VCaP (cell line): Measurements from ENCODE around the gene BCR.

Source experiments
- H3K27ac ChIP-seq: fragments of 450-650 bp; 2 replicates; pipeline ENCODE4 v1.5.1; 2017
- TF ChIP-seq, protein P1 (sequence below): fragments of 450-650 bp; conservative IDR thresholded peaks from 2 replicates; pipeline ENCODE4 v1.5.1; 2017; ENCODE audit warnings: mild to moderate bottlenecking, moderate library complexity

BCR gene

DNA sequence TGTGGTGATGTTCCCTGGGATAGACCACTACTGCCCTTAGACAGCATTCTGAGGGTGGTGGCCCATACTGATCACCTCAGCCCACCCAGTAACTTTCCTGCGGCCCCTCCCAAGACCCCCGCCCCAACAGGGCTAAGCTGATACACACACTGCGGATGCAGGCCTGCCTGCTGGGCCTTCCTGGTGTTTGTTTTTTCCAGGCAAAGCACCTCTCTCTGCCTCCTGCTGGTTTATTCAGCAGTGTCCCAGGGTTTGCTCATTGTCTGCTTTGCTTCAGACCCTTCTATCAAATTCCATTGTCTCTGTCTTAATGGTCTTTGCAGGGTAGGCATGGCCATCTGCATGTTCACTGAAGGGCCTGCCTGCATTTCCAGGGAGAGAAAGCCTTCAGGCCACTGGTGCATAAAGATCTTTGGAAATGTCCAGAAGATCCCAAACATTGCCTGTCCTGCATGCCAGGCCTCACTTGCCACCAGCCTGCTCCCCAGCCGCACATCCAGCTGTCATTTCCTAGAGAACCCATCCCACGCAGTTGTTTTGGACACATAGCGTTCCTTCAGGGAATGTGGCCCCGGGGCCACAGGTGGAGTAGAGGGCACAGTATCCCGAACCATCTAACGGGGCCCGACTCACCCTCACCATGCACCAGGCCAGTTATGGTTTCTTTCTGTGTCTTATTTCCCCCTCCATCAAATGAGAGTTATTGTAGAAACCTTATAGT lies 50.2 kb downstream of the BCR start:
- no peak overlapping the region for H3K27ac ChIP-seq
- TF ChIP-seq, protein P1, sequence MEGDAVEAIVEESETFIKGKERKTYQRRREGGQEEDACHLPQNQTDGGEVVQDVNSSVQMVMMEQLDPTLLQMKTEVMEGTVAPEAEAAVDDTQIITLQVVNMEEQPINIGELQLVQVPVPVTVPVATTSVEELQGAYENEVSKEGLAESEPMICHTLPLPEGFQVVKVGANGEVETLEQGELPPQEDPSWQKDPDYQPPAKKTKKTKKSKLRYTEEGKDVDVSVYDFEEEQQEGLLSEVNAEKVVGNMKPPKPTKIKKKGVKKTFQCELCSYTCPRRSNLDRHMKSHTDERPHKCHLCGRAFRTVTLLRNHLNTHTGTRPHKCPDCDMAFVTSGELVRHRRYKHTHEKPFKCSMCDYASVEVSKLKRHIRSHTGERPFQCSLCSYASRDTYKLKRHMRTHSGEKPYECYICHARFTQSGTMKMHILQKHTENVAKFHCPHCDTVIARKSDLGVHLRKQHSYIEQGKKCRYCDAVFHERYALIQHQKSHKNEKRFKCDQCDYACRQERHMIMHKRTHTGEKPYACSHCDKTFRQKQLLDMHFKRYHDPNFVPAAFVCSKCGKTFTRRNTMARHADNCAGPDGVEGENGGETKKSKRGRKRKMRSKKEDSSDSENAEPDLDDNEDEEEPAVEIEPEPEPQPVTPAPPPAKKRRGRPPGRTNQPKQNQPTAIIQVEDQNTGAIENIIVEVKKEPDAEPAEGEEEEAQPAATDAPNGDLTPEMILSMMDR: no peak

DNA sequence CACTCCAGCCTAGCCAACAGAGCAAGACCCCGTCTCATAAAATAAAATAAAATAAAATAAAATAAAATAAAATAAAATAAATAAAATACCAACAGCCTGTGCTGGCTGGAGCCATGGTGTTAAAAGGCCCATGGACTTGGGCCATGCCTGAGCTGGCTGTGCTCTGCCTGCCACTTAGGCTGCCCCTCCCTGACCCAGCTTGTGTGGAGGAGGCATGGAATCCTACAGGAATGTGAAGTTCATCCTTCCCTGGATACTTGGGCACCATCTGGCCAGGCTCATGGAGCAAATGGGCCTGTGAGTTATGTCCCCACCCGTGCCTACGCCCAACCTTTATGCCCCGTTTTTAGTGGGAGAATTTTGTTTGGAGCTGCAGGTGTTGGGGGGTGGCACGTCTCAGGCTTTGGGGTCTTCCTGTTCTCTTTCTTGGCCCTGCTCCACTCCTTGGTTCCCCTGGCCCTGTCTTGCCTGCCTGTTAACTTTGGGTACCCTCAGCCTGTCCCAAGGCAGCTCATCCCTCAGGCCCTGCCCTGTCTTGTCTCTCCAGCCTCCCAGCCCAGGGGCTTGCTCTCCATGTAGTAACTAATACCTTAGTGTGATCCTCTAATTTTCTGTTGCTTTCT lies 51.3 kb downstream of the BCR start:
- no peak overlapping the region for H3K27ac ChIP-seq

DNA sequence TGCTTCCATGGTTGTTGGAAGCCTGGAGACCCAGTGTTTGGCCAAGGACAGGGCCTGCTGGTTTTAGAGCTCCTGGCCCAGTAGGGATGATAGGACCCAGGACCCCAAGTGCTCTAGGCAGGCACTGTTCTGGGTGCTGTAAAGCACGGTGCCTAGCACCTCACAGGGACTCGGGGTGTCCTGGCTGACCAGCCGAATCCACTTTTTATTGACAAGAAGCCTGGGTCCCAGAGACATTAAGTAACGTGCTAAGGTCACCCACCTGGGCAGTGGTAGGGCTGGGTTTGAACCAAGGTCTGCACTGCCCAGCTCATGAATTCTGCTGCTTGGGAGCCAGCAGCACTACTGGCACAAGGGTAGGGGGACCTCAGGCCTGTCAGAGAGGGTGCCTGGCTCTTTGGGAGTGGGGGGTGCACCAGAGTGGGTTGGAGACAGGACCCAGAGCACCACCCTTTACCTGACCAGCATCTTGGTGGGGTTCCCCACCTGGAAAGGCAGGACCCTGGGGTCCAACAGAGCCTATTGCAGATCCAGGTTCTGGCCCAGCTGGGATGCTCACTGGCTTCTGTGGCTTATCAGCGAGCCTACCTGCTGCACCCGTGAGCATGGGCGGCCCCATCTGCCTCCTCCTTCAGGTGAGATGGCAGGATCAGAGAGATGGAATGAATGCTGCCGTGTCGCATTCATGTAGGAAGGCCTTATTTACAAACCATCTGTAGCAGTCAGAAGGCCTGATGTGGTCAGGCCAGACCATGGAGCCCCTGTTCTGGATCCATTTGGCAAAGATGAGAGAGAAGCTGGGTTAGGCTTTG lies 52.0 kb downstream of the BCR start:
- TF ChIP-seq, protein P1: no peak
- H3K27ac ChIP-seq: no peak overlapping the region

More for the DNA sequence above, 51.3 kb downstream of the BCR start:
- TF ChIP-seq, protein P1: no peak

DNA sequence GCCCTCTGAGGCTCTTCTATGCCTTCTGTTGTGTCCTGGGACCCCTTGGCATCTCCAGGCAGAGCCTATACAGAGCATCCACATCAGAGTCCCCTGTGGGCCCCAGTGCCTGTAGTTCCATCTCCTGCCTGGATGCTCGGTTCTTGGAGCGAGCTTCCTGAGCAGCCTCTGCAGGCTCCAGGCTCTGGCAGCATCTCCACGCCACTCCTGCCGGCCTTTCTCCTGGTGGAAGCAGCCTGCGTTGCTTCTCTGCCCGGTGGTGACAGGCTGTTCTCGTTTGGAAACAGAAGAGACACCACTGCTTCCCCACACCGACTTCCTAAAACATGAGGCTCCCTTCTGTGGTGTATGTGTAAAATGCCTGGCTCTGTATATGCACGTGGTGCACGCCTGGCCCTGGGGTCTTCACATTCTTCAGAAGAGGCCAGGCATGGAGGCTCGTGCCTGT lies 52.8 kb downstream of the BCR start:
- TF ChIP-seq, protein P1: no peak
- H3K27ac ChIP-seq: no peak overlapping the region

DNA sequence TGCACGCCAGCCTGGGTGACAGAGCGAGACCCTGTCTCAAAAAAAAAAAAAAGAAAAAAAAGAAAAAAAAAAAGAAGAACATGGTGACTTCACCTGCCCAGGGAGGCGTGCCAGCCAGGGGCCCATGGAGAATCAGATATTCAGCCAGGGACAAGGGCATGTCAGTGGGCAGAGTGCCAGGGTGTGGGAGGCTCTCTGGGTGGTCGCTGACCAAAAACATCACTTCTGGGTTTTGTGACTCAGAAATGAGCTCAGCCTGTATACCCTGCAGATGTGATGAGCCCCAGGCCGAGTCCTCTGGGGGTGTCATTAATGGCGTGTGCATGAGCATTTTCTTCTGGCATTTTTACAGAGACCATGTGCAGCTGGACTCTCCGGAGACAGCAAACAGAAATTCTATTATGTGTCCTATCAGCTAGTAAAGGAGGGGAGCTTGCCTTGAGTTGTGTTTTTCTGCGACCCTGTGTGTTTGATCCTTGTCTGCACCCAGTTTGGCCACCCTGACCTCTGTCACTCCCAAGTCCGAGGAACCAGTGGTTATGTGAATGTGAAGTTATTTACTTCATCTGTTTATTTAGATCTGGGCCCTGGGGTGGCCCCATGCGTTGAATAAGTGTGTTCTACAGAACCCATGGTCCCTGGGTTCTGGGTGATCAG lies 53.6 kb downstream of the BCR start:
- H3K27ac ChIP-seq: no peak overlapping the region
- TF ChIP-seq, protein P1: no peak

DNA sequence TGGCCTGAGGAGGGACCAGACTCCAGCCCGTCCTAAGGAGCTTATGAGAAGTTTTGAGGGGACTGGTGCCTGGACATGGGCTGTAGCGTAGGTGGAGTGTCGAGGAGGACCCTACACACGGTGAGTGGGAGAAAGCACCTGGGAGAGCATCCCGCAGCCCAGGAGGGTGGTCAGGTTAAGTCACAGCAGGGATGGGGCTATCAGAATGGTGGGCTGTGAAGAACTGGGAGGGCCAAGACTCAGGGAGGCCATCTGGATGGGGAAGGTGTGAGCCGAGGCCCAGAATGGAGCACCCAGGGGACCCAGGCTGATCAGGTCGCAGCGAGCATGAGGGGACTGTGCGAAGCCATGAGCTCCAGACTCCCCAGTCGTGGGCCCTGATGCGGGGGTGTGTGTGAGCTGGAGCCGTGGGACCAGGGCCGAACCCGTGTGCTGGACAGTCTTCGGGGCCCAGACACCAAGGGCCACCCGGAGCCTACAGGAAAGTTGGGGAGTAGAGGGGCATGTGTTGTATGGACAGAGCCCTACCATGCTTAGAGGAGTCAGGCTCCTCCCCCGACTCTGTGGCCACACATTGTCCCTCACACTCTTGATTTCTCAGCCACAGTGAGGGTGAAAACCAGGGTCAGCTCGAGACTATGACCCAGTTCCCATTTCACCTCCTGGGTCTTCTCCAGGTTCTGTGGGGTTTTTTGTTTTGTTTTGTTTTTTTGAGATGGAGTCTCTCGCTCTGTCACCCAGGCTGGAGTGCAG lies 54.3 kb downstream of the BCR start:
- TF ChIP-seq, protein P1: no peak
- no peak overlapping the region for H3K27ac ChIP-seq
